MM.1S (cell line): ENCODE data around the gene SPOCK1.

Source experiments
- DNase-seq: peaks from one replicate; pipeline ENCODE4 v3.0.0-alpha.2; 2015
- H2AFZ ChIP-seq: fragments of 300-600 bp; sonication (generic); 2 replicates; pipeline ENCODE4 v1.6.0; 2016; ENCODE audit warnings: antibody characterized with exemption, low read length
- H3F3A ChIP-seq: fragments of 300-600 bp; sonication (generic); 2 replicates; pipeline ENCODE4 v1.6.1; 2016; ENCODE audit warnings: mild to moderate bottlenecking, antibody characterized with exemption, low read length, moderate library complexity, mixed read lengths; ENCODE audit not compliant: insufficient read depth
- H3K27ac ChIP-seq: fragments of 300-600 bp; sonication (generic); 2 replicates; pipeline ENCODE4 v1.5.1; 2016; ENCODE audit warnings: mild to moderate bottlenecking, low read length
- H3K27me3 ChIP-seq: fragments of 300-600 bp; sonication (generic); replicated peaks from 2 replicates; pipeline ENCODE4 v1.6.0; 2016; ENCODE audit warnings: low read length; ENCODE audit not compliant: insufficient read depth
- H3K36me3 ChIP-seq: fragments of 300-600 bp; sonication (generic); replicated peaks from 2 replicates; pipeline ENCODE4 v1.6.1; 2016; ENCODE audit warnings: mild to moderate bottlenecking, low read length, mixed read lengths; ENCODE audit not compliant: insufficient read depth
- H3K4me1 ChIP-seq: fragments of 300-600 bp; sonication (generic); 2 replicates; pipeline ENCODE4 v1.6.1; 2016; ENCODE audit warnings: low read length, mixed read lengths
- H3K4me2 ChIP-seq: fragments of 300-600 bp; sonication (generic); 2 replicates; pipeline ENCODE4 v1.6.0; 2016; ENCODE audit warnings: low read depth, low read length
- H3K4me3 ChIP-seq: fragments of 300-600 bp; sonication (generic); 2 replicates; pipeline ENCODE4 v1.5.1; 2016; ENCODE audit warnings: low read length, mixed read lengths
- H3K79me2 ChIP-seq: fragments of 300-600 bp; sonication (generic); 2 replicates; pipeline ENCODE4 v1.6.1; 2016; ENCODE audit warnings: mixed run types, low read length, mixed read lengths
- H3K9ac ChIP-seq: fragments of 300-600 bp; sonication (generic); 2 replicates; pipeline ENCODE4 v1.6.1; 2016; ENCODE audit warnings: low read length, mixed read lengths
- H3K9me2 ChIP-seq: fragments of 300-600 bp; sonication (generic); replicated peaks from 2 replicates; pipeline ENCODE4 v1.6.1; 2016; ENCODE audit warnings: mild to moderate bottlenecking, low read length, mixed read lengths; ENCODE audit not compliant: insufficient read depth
- H3K9me3 ChIP-seq: fragments of 300-600 bp; sonication (generic); replicated peaks from 2 replicates; pipeline ENCODE4 v1.6.1; 2016; ENCODE audit warnings: mild to moderate bottlenecking, low read length, mixed read lengths; ENCODE audit not compliant: insufficient read depth
- H4K20me1 ChIP-seq: fragments of 300-600 bp; sonication (generic); 2 replicates; pipeline ENCODE4 v1.6.1; 2016; ENCODE audit warnings: mild to moderate bottlenecking, low read length, moderate library complexity, mixed read lengths; ENCODE audit not compliant: insufficient read depth
- EZH2 ChIP-seq: fragments of 300-600 bp; sonication (generic); optimal IDR thresholded peaks from 2 replicates; pipeline ENCODE3; 2017; ENCODE audit warnings: low read depth, mild to moderate bottlenecking, antibody characterized with exemption, low read length, mixed read lengths
- EZH2phosphoT487 ChIP-seq: fragments of 300-600 bp; sonication (generic); IDR thresholded peaks from 2 replicates; pipeline ENCODE4 v1.6.1; 2018; ENCODE audit warnings: antibody characterized with exemption, low read length
- TF ChIP-seq, protein P1 (sequence below): fragments of 300-600 bp; sonication (generic); IDR thresholded peaks from 2 replicates; pipeline ENCODE4 v1.5.1; 2016; ENCODE audit warnings: antibody characterized with exemption, low read length, mixed read lengths

The SPOCK1 gene

DNA sequence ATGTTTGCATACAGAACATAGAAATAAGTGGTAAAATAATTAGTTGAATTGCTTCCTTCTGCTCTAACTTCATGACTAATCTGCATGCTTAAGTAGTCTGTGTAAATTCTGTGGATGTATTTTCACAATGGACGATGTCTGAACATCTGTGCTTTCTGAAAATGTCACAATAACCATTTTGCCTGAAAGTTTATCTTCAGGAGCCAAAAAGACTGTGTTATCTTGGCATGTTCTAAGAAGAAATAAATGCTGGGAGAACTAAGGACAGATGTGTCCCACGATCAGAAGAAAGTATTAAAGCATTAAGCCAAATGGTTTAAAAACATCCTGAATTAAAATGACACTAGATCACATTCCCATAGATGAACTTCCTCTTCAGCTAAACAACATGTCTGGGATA is 397.6 kb downstream of the SPOCK1 start:
- Histone ChIP-seq H3K4me3 (no peak overlapping the region), H3K4me1 (no peaks in the 10 kb centered on the region), H3K9me2 (no peaks in the 10 kb centered on the region), H3K9ac (no peak overlapping the region), H3F3A (no peaks in the 10 kb centered on the region), H3K36me3 (no peaks in the 10 kb centered on the region), H3K4me2 (no peak overlapping the region), H2AFZ (no peak overlapping the region), H3K27me3 (no peaks in the 10 kb centered on the region), H3K27ac (no peak overlapping the region), H3K79me2 (no peaks in the 10 kb centered on the region), H4K20me1 (no peaks in the 10 kb centered on the region), H3K9me3 (no peaks in the 10 kb centered on the region)
- DNase-seq = no peak
- no peak for TF ChIP-seq EZH2

DNA sequence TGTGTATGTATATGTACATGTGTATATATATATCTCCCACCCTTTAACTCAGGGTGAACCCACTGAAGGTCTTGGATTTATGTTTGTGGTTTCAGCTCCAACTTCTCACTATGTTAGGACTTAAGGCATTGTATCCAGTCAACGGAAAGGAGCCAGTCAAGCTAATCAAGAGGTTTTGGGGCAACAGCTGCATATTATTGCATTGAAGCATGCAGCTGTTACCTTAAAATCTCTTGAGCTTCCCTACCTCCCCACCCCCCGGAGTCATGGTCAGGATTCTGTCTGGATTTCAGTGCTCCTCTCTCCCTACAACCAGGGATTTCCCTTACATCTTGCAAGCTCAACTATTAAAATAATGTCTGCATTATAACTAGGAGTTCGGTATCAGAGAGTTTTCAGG is 399.5 kb downstream of the SPOCK1 start:
- H3K9me3 ChIP-seq = no peaks in the 10 kb centered on the region
- no peak overlapping the region for H2AFZ ChIP-seq
- no peak overlapping the region for H3K4me3 ChIP-seq
- no peaks in the 10 kb centered on the region for H3K79me2 ChIP-seq
- DNase-seq = no peak
- H3K27me3 ChIP-seq = no peaks in the 10 kb centered on the region
- no peaks in the 10 kb centered on the region for H3K4me1 ChIP-seq
- H3F3A ChIP-seq = no peaks in the 10 kb centered on the region
- no peak overlapping the region for H3K4me2 ChIP-seq
- no peak overlapping the region for H3K27ac ChIP-seq
- H4K20me1 ChIP-seq = no peaks in the 10 kb centered on the region
- no peak overlapping the region for H3K9ac ChIP-seq
- H3K36me3 ChIP-seq = no peaks in the 10 kb centered on the region
- TF ChIP-seq EZH2phosphoT487 (no peak), EZH2 (no peak)
- TF ChIP-seq, protein P1, sequence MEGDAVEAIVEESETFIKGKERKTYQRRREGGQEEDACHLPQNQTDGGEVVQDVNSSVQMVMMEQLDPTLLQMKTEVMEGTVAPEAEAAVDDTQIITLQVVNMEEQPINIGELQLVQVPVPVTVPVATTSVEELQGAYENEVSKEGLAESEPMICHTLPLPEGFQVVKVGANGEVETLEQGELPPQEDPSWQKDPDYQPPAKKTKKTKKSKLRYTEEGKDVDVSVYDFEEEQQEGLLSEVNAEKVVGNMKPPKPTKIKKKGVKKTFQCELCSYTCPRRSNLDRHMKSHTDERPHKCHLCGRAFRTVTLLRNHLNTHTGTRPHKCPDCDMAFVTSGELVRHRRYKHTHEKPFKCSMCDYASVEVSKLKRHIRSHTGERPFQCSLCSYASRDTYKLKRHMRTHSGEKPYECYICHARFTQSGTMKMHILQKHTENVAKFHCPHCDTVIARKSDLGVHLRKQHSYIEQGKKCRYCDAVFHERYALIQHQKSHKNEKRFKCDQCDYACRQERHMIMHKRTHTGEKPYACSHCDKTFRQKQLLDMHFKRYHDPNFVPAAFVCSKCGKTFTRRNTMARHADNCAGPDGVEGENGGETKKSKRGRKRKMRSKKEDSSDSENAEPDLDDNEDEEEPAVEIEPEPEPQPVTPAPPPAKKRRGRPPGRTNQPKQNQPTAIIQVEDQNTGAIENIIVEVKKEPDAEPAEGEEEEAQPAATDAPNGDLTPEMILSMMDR = no peak
- no peaks in the 10 kb centered on the region for H3K9me2 ChIP-seq

DNA sequence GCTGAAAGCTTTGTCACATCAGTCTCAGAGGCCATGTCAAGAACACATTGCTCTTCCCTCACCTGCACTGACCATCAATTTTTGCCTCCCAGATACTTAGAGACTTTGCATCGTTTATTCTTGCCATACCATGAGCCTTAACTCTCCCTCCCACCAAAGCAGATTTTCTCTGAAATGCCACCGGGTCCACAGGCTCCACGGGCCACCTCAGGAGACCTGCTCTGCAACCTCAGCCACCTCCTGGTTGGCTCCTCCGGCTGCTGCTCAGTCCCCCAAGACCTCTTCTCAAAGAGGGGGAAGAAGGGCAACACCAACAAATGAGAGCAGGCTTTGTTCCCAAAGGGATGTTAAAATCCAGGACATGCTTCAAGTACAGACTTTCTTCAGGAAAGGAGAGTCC is 400.5 kb downstream of the SPOCK1 start:
- H3F3A ChIP-seq = no peaks in the 10 kb centered on the region
- H4K20me1 ChIP-seq = no peaks in the 10 kb centered on the region
- H3K9me2 ChIP-seq = no peaks in the 10 kb centered on the region
- TF ChIP-seq EZH2phosphoT487 (no peak), EZH2 (no peak)
- TF ChIP-seq, protein P1 = no peak
- no peak overlapping the region for H3K9ac ChIP-seq
- no peaks in the 10 kb centered on the region for H3K9me3 ChIP-seq
- H3K27me3 ChIP-seq = no peaks in the 10 kb centered on the region
- H3K4me2 ChIP-seq = no peak overlapping the region
- DNase-seq = no peak
- H3K36me3 ChIP-seq = no peaks in the 10 kb centered on the region
- no peak overlapping the region for H3K4me3 ChIP-seq
- H3K27ac ChIP-seq = no peak overlapping the region
- no peaks in the 10 kb centered on the region for H3K4me1 ChIP-seq
- no peaks in the 10 kb centered on the region for H3K79me2 ChIP-seq
- no peak overlapping the region for H2AFZ ChIP-seq

DNA sequence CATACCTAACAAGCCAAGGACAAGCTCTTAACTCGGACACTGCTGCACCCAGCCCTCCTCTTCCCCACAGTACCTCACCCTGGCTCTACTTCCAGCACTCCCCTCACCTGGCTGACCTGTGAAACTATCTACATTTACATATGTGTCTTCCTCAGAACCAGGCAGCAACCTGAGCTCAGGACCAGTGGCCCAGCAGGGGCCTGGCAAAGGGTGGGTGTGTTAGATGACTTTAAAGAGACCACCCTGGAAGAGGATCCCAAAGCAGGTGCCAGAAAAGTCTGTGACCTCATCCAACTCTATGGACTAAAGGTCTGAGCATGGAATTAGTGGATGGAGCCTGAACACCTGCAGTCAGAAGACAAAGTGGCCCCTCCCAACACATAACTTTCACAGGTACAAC is 400.9 kb downstream of the SPOCK1 start:
- Histone ChIP-seq H4K20me1 (no peaks in the 10 kb centered on the region), H2AFZ (no peak overlapping the region), H3K79me2 (no peaks in the 10 kb centered on the region), H3K4me1 (no peaks in the 10 kb centered on the region), H3K27ac (no peak overlapping the region), H3K9me2 (no peaks in the 10 kb centered on the region), H3K9ac (no peak overlapping the region), H3F3A (no peaks in the 10 kb centered on the region), H3K9me3 (no peaks in the 10 kb centered on the region), H3K4me2 (no peak overlapping the region), H3K36me3 (no peaks in the 10 kb centered on the region), H3K4me3 (no peak overlapping the region), H3K27me3 (no peaks in the 10 kb centered on the region)
- no peak for TF ChIP-seq EZH2
- no peak for TF ChIP-seq EZH2phosphoT487
- TF ChIP-seq, protein P1 = no peak
- DNase-seq = no peak
